BJ (cell line): ENCODE results near the gene MAPK10. TPM values are rescaled to one million over a fixed set of nuclear protein-coding genes. Genes with fewer than 3 reads are reported as not detected.

Experiments used
- CTCF ChIA-PET: fragments of 350-600 bp; formaldehyde crosslinking; extraction: SDS; loops from one replicate; lab custom pipeline; 2021; ENCODE audit warnings: antibody characterized with exemption, inconsistent platforms; lab: Yijun Ruan, JAX
- POLR2A ChIA-PET: fragments of 300-600 bp; sonication (Branson Sonifier 250); formaldehyde crosslinking; extraction: SDS; loops from one replicate; lab custom pipeline; 2021; ENCODE audit warnings: antibody characterized with exemption; lab: Charles Lee
- DNase-seq: peaks from one replicate; pipeline ENCODE4 v3.0.0-alpha.2; 2011; ENCODE audit warnings: low read depth
- H3K27me3 ChIP-seq: 2 replicates; pipeline ENCODE4 v1.6.0; 2011; ENCODE audit warnings: low read length; ENCODE audit not compliant: control insufficient read depth, insufficient read depth
- H3K36me3 ChIP-seq: 2 replicates; pipeline ENCODE4 v1.5.1; 2011; ENCODE audit warnings: low read length; ENCODE audit not compliant: control insufficient read depth, insufficient read depth
- H3K4me3 ChIP-seq: 2 replicates; pipeline ENCODE4 v1.5.1; 2011; ENCODE audit warnings: low read depth, mild to moderate bottlenecking, control low read depth, low read length
- CTCF ChIP-seq: IDR thresholded peaks from 2 replicates; pipeline ENCODE4 v1.5.1; 2011; ENCODE audit warnings: low read depth, mild to moderate bottlenecking, control low read depth, inconsistent platforms, low read length, moderate library complexity; ENCODE audit not compliant: insufficient read depth
- polyA plus RNA-seq: library from polyadenylated mRNA; depleted of rRNA; stranded (reverse); fragments of >200 nt; gene quantifications from 2 replicates; pipeline ENCODE4 v1.2.3, GENCODE V29; 2011

The MAPK10 gene
- polyA plus RNA-seq, 1 experiment: 0.86 TPM

- ChIA-PET CTCF (no interaction called here), POLR2A (no interaction called here)
- Histone ChIP-seq H3K4me3 (no peak overlapping the region), H3K27me3 (no peaks in the 10 kb centered on the region), H3K36me3 (no peaks in the 10 kb centered on the region)
- DNase-seq: no peak
- no peak for TF ChIP-seq CTCF
Observed at GRCh38 chr4:86381431-86381830, 21.6 kb upstream of the MAPK10 start.

DNA sequence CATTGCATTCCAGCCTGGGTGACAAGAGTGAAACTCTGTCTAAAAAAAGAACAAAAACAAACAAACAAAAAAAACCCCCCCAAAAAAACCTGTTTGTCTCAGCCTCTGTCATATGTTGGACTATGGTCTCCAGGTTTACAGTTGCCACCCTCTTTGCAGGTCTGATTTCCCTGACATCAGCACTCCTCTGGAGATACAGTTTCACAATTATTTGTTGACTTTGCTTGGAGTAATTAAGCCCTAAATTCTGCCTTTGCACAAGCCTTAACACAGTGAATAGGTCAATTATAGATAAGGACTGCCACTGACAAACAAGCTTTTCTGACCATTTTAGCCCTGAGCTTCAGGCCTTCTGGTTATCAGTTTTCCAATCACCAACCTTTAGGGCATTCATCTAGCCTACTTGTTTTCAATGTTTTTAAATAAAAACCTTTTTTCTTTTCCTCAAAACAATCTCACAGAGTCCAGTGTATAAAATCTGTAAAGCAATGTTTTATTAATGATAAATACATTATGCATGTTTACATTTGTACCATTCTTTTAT is 20.4 kb upstream of the MAPK10 start:
- ChIA-PET POLR2A (no interaction called here), CTCF (no interaction called here)
- Histone ChIP-seq H3K36me3 (no peaks in the 10 kb centered on the region), H3K4me3 (no peak overlapping the region), H3K27me3 (no peaks in the 10 kb centered on the region)
- no peak for TF ChIP-seq CTCF
- no peak for DNase-seq

- CTCF ChIA-PET: interaction anchor here (0.9 kb wide), 1 partner anchor 22 kb away, joined by 3 read pairs; no protein-coding TSS in a partner anchor
- DNase-seq: no peak
- POLR2A ChIA-PET: no interaction called here
Observed at GRCh38 chr4:86376850-86377249, 17.0 kb upstream of the MAPK10 start.

DNA sequence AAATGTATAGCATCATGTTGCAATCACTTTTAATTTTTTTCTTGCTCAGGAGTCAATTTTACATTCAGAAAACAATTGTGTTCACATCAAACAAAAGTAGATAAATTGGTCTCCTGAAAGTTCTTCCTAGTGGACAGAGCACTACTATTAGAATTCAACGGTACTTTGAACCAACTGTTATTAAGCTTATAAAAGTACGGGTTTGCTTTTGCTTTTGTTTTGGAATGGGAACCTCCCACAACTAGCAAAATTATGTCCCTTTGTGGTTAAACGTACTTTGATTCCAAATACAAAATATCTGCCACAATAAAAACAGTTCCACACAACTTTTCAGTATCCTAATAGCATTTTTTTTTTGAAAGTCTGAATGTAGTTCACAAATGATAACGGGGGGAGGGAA is 8.6 kb upstream of the MAPK10 start:
- no peak for TF ChIP-seq CTCF
- POLR2A ChIA-PET: no interaction called here
- Histone ChIP-seq H3K4me3 (no peak overlapping the region), H3K27me3 (no peaks in the 10 kb centered on the region; the same call in 1 of the 2 replicates), H3K36me3 (no peaks in the 10 kb centered on the region)
- no peak for DNase-seq
- CTCF ChIA-PET: no interaction called here

More at GRCh38 chr4:86376850-86377249, 17.0 kb upstream of the MAPK10 start:
- Histone ChIP-seq H3K4me3 (no peak overlapping the region), H3K36me3 (no peaks in the 10 kb centered on the region), H3K27me3 (no peaks in the 10 kb centered on the region)
- TF ChIP-seq CTCF: no peak

DNA sequence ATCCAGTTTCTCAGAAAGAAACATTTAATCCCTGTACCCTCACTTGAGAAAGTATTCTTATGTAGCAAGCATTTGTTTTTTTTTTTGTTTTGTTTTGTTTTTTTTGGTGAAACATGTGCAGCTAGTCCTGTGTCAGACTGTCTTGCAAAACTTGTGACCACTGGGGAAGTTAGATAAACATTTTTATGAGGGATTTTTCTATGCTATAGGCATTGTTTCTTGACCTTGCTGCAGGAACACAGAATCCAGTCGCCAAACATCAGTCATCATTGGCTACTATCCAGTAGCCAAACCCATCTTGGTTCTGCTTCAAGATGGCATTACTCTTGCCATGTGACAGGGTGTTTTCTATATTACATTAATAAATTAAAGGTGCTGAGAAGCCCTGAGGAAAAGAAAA is 7.7 kb upstream of the MAPK10 start:
- no peak for TF ChIP-seq CTCF
- Histone ChIP-seq H3K4me3 (no peak overlapping the region), H3K36me3 (no peaks in the 10 kb centered on the region), H3K27me3 (no peaks in the 10 kb centered on the region; the same call in 1 of the 2 replicates)
- POLR2A ChIA-PET: no interaction called here
- no peak for DNase-seq
- CTCF ChIA-PET: no interaction called here
